ENCODE measurements around the gene MRGPRF.

The MRGPRF gene

GRCh38 chr11:69018924-69019323 is 5.9 kb upstream of the MRGPRF start:
- DNase-seq: no peak

DNA sequence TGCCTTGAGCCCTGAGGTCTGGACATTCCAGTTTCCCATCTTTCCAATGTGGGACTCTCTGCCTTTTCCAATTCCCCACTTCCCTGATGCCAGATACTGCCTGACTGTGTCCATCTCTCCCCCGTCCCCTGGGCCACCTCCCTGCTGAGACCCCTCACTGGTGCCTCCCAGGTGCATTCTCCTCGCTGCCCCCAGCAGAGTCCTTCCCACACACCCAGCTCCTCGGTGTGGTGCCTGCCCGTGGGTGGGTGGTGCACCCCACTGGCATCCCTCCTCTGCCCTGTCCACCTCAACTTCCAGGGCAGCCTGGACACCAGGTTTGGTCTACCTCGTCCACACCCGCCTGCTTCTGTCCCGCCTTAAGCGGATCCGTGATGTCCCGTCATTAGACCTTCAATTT is 4.9 kb upstream of the MRGPRF start:
- no peak for DNase-seq

DNA sequence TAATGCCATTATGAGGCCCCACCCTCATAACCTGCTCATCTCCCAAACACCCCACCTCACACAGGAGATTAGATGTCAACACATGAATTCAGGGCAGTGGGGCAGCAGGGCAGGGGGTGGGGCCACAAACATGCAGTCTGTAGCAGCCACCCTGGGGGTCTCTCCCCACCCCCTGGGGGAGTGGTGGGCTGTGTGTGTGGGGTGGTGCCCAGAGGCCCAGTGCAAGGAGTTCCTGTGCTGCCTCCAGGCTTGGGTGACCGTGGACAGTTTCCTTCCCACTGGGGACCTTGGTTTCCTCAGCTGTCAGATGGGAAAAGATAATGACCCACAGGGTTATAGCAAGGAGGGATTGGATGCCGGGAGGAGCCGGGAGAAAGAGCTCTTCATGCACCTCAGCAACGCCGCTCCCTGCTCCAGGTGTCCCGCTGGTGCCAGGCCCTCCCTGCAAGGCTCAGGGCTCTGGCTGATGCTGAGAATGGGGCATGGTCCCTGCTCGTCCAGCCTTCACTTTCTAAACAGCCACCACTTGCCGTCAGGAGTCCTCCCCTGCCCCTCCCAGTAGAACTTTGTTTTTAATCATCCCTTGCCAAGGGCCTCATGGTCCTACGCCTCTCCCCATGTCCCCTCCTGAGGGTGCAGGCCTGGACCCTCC is 2.0 kb upstream of the MRGPRF start:
- DNase-seq: no peak

DNA sequence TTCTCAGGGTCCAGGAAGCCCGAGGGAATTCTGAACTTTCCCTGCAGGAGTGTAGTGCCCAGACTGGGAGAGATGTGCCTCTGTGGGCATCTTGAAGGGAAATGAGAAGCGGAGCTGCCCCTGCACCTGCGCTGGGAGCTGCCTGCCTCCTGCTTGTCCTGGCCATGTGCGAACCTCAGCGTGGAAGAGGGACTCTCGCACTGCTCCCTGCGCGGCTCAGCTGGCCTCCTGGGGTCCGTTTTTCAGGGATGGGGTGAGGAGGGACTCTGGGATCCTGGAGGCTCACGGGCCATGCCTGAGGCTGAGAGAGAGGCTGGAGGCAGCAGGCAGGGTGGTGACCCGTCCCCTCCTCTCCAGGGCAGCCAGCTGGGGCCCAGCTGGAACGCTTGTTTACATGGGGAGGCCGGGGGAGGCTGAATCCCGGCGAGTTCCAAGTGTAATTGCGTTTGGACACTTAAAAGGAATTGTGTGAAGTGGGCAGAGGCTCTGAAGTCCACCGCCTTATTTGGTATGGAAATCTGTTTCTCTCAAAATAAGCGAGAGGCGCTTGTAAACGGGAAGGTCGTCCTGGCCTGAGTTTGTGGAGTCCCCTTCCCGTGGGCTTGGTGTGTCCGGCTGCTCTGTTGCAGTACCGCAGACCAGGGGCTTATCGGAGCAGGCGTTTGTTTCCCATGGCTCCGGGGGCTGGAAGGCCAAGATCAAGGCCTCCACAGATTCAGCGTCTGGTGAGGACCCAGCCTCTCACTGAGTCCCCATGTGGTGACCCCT is 1.2 kb upstream of the MRGPRF start:
- peak; percentile 34 for DNase-seq

DNA sequence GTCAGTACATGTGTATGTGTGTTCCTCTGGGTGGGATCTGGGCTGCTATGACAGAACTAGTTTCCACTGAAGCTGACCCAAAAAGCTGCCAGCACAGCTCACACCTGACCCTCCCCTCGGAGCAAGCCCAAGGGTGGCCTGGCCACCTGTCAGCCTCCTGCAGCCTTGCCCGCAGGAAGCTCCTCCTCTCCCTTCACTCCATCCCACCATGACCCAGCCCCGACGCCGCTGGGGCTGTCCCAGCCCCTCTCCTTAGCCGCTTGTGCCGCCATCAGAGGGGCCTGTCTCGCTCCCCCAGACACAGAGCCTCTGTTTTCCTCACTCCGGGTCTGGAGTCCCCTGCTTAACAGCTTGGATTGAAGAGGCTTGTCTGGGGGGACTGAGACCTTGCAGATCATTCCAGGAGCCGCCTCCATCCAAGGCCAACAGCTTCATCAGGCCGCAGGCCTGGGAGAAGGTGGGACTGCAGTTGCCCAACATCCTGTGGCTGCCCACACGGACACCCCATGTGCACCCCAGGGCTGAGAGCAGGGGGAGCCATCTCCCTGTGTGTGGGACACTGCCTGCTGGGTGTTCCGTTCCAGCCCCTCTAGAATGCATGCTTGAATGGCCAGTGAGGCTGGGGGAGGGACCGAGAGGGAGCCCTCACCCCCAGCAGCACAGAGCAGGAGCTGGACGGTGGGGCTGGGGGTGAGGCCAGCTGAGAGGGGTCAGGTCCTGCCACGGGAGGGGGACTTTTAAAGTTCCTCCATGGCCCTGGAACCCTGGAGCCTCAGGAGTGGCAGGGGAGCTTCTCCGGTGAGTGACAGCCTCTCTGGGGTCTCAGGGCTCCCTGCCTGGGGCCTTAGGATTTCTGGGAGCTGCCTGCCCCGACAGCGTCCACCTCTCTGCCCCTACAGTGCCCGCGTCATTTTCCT is 696 bp downstream of the MRGPRF start:
- no peak for DNase-seq

- no peak for DNase-seq
Observed at GRCh38 chr11:69011624-69012091, 1.4 kb downstream of the MRGPRF start.

DNA sequence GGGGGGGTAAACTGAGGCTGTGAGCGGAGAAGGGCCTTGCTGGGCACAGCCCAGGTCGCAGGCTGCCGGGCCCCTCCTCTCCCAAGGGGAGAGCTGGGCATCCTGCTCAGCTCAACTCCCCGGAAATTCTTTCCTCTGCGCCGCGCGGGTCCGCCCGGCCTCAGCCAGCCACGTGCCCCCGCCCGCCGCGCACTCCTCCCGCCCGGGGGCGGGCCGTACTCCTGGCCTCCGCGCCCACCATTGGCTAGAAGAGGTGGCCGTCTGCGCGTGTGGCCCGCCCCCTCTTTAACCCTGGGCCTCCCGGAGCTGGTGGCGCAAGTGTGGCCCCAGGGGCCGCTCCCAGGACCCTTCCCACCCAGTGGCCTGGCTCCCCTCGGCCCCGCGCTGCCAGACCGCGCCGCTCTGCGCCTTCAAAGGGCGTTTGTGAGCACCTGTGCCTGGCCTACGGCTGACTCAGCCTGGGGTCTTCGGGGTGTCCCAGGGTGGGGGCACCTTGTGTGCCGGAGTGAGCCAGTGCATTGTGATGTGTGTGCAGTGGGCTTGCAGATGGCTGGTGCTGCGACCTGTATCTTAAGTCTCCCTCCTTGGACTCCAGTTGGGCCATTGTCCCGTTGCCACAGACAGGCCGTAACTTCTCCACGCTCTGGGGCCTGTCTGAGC is 2.0 kb downstream of the MRGPRF start:
- DNase-seq: peak; percentile 37

GRCh38 chr11:69010361-69010891 is 2.6 kb downstream of the MRGPRF start:
- no peak for DNase-seq

DNA sequence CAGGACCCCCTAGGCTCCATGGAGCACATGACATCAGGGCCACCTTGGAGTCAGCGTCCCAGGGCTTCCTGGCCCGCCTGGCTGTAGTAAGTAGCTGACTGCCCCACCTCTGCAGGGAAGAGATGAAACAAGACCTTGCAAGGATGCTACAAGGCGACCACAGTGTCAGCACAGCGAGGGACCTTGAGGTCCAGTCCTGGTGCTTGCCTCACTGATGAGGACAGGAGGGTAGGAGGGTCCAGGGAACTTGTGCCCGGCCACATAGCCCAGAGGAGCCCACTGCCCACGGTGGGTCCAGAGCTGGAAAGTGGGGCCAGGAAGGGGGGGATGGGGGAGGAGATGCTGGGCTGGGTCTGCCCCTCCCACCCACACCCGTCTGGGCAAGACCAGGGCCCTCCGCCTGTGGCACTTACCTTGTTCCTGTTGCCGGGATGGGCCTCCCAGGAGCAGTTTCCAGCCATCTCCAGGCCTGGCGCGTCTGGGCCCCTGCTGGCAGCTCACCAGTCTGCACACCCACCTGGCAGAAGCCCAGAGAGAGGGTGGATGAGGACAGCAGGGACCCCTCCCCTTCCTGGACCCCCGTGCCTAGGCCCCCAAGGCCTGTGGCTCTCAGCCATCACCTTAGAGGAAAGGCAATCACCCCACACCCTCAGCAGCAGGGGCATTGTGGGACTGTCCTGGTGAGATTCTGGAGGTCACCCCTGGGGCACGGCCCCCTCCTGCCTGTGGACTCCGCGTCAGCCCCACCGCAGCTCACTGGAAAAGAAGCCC is 3.4 kb downstream of the MRGPRF start:
- DNase-seq: no peak

- DNase-seq: no peak
Observed at GRCh38 chr11:69008737-69009440, 4.2 kb downstream of the MRGPRF start.

- DNase-seq: no peak
Observed at GRCh38 chr11:69007975-69008381, 5.1 kb downstream of the MRGPRF start.

GRCh38 chr11:69006816-69007215 is 6.2 kb downstream of the MRGPRF start:
- no peak for DNase-seq

GRCh38 chr11:69005631-69006368 is 7.2 kb downstream of the MRGPRF start:
- no peak for DNase-seq

- no peak for DNase-seq
Observed at GRCh38 chr11:69005183-69005630, 7.8 kb downstream of the MRGPRF start.

DNA sequence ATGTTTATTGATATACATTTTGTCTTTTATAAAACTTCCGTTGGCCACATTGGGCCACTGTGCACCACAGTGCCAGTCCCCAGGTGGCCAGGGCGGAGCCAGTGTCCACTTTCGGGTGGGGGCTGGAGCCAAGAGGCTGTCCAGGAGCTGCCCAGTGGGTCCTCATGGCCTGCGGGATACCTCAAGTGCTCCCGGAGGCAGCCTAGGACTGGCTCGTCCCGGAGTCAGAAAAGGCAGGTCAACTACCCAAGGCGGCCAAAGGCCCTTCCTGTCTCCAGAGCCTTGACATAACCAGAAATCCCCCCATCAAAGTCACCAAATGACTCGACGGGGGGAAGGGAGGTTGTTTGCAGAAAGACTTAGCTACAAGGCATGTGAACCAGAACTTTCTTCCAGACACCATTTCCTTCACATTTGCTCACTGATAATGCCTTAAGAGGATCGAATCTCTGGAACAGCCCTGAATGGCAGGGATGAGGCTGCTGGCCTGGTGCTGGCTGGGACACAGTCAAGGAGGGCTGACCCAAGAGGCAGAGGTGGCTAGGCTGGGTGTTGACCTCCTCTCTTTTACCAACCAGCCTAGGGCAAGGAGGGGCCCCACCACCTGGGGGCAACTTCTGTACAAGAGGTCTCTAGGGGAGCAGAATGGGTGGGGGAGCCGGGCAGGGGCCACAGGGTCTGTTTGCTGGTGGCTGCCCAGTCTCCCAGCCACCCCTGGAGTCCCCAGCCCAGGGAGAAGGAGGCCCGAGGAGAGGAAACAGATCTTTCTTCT is 8.4 kb downstream of the MRGPRF start:
- DNase-seq: no peak

DNA sequence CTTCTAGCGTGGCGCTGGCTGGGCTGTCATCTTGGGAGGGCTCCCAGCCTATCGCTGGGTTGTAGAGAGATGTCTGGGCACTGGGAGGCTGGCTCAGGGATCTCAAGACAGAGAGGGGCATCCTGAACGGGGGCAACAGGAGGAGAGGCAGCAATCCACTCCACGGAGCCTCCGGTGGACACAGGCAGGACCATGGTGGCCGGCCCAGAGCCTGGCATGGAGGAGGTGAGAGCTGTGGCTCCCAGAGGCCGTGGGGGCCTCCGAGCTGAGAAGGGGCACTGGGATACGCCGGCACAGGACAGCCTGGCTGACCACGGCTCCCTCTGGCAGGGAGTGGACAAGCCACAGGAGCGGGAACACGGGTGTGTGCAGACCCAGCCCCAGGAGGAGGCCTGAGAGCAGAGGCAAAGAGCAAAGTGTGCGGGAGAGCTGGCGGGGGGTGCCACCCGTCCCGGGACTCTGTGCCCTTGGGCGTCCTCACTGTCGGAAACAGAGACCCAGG is 9.1 kb downstream of the MRGPRF start:
- no peak for DNase-seq

DNA sequence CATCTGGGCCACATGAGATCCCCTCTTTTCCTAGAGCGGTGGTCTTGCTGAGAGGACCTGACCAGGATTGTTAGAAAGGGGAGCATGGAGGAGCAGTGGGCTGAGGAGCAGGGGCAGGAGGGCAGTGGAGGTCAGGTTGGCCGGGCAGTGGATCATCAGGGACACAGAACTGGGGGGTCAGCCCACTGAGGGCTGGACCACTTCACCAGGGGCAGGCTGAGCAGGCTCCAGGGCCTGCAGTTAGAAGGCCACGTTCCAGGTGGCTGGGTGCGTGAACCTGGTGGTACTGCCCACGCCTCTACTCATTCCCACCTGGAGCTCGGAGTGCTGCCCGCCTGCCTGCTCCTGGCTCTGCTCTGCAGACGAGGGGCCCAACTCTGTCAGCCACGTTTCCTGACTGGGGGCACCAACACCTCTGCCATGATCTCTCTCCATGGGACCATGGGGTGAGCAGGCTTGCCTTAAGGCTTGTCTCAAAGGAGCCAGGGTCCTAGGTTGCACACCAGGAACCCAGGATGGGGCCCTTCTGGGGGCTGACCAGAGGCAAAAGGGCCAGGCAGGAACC is 9.7 kb downstream of the MRGPRF start:
- DNase-seq: no peak

- no peak for DNase-seq
Observed at GRCh38 chr11:69002570-69003231, 10.3 kb downstream of the MRGPRF start.
